H54 (cell line): ENCODE results near the gene EFHC2.
"Not testable (repeated sequence)": the region's sequence is repeated elsewhere in the genome, so short reads cannot be mapped to it uniquely, and the experiment has no call there.

Experiments
- DNase-seq: peaks from one replicate; pipeline ENCODE4 v3.0.0; 2011; ENCODE audit warnings: low spot score, mixed read lengths; ENCODE audit not compliant: insufficient read length
- FAIRE-seq: peaks from 3 replicates; lab custom pipeline; 2011; peaks lifted over from hg19 to GRCh38; lab: Jason Lieb, UNC
- POLR2A ChIP-seq: IDR thresholded peaks from 2 replicates; pipeline ENCODE4 v1.6.1; 2011; ENCODE audit warnings: low read depth, mild to moderate bottlenecking, low read length

Gene EFHC2

GRCh38 chrX:44264936-44265335 is 78.5 kb downstream of the EFHC2 start:
- FAIRE-seq (no peak), DNase-seq (no peak)
- no peak for TF ChIP-seq POLR2A

GRCh38 chrX:44261286-44261685 is 82.2 kb downstream of the EFHC2 start:
- FAIRE-seq: no peak
- no peak for DNase-seq
- no peak for TF ChIP-seq POLR2A

DNA sequence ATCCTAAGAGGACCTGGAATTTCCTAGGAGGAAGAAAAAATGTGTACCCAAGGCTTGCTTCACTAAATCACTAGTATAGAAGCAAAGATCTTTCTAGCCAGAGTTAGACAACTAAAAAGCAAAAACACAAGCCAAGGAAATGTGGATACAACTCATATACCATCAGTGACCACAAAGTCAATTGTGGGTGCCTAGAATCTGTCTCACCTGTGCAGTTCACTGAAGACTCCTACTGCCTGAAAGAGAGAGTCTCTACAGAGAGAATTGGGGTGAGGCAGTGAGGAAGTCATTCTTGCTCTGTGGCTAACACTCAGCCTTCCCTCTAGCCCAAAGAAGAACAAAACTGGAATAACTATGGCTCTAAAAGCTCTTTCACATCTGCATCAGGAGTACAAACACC is 82.9 kb downstream of the EFHC2 start:
- FAIRE-seq: no peak
- DNase-seq: no peak
- no peak for TF ChIP-seq POLR2A

DNA sequence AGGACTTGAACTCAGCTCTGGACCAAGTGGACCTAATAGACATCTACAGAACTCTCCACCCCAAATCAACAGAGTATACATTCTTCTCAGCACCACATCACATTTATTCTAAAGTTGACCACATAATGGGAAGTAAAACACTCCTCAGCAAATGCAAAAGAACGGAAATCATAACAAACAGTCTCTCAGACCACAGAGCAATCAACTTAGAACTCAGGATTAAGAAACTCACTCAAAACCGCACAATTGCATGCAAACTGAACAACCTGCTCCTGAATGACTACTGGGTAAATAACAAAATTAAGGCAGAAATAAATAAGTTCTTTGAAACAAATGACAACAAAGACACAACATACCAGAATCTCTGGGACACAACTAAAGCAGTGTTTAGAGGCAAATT is 87.7 kb downstream of the EFHC2 start:
- DNase-seq, FAIRE-seq: not testable (repeated sequence)

DNA sequence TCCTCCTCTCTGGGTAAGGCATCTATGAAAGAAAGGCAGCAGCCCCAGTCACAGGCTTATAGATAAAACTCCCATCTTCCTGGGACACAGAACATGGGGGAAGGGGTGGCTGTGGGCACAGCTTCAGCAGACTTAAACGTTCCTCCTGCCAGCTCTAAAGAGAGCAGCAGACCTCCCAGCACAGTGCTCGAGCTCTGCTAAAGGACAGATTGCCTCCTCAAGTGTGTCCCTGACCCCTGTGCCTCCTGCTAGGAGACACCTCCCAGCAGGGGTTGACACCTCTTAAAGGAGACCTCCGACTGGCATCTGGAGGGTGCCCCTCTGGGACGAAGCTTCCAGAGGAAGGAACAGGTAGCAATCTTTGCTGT is 89.9 kb downstream of the EFHC2 start:
- no peak for TF ChIP-seq POLR2A
- no peak for FAIRE-seq
- peak; percentile 0 for DNase-seq

- DNase-seq, FAIRE-seq: not testable (repeated sequence)
These were observed 90.5 kb downstream of the EFHC2 start for GRCh38 chrX:44252688-44253574.

DNA sequence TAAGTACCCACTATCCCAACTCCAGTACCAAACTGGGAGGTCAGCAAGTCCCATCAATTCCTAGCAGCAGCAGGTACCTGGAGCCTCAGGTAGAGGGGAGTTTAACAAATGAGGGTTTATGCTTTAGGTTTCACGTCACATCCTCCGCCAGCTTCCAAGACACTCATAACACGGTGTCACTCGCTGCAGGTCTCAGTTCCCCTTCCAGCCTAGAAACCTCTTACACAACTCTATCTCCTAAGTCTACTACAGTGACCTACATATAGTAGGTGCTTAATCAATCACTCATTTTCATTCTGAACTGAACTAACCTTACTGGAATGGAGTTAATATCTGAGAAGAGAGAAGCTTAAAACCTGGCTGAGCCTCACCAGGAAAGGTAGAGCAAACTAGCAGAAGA is 96.0 kb downstream of the EFHC2 start:
- TF ChIP-seq POLR2A: no peak
- DNase-seq (no peak), FAIRE-seq (no peak)

GRCh38 chrX:44246826-44247225 is 96.6 kb downstream of the EFHC2 start:
- FAIRE-seq (no peak), DNase-seq (no peak)
- TF ChIP-seq POLR2A: no peak

GRCh38 chrX:44245733-44246132 is 97.7 kb downstream of the EFHC2 start:
- DNase-seq (no peak), FAIRE-seq (no peak)
- no peak for TF ChIP-seq POLR2A

DNA sequence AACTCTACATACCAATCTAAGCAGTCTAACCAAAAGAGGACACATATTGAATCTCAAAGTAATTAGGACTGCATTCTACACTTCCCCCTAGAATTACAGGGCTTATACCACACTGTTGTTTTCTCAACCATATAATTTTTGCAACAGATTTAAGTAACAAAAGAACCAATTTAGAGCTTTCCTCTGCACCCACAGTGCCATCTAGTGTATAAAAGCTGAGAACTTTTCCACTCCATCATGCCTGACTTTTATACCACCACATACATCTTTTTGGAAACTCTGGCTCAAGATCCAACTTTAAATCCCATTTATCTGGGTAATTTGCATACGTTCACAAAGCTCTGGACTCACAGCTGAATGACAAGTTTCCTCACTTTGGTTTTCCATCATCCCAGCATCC is 99.5 kb downstream of the EFHC2 start:
- TF ChIP-seq POLR2A: no peak
- no peak for DNase-seq

GRCh38 chrX:44241546-44241945 is 101.9 kb downstream of the EFHC2 start:
- FAIRE-seq (no peak), DNase-seq (no peak)
- TF ChIP-seq POLR2A: no peak

More for the DNA sequence above, 99.5 kb downstream of the EFHC2 start:
- no peak for FAIRE-seq

GRCh38 chrX:44240036-44240435 is 103.4 kb downstream of the EFHC2 start:
- no peak for TF ChIP-seq POLR2A
- FAIRE-seq: no peak
- DNase-seq: no peak

GRCh38 chrX:44239036-44239435 is 104.4 kb downstream of the EFHC2 start:
- no peak for TF ChIP-seq POLR2A
- DNase-seq: no peak
- no peak for FAIRE-seq

- DNase-seq: no peak
- no peak for TF ChIP-seq POLR2A
- no peak for FAIRE-seq
These were observed 107.9 kb downstream of the EFHC2 start for GRCh38 chrX:44235534-44235933.

- no peak for TF ChIP-seq POLR2A
- DNase-seq (no peak), FAIRE-seq (no peak)
These were observed 108.9 kb downstream of the EFHC2 start for GRCh38 chrX:44234541-44234940.
